NCI-H226 (cell line): ENCODE data around the gene SEC24B.
"Not testable (repeated sequence)": the region's sequence is repeated elsewhere in the genome, so short reads cannot be mapped to it uniquely, and the experiment has no call there.

Source experiments
- DNase-seq: peaks from one replicate; pipeline ENCODE4 v3.0.0-alpha.2; 2015

SEC24B gene

DNA sequence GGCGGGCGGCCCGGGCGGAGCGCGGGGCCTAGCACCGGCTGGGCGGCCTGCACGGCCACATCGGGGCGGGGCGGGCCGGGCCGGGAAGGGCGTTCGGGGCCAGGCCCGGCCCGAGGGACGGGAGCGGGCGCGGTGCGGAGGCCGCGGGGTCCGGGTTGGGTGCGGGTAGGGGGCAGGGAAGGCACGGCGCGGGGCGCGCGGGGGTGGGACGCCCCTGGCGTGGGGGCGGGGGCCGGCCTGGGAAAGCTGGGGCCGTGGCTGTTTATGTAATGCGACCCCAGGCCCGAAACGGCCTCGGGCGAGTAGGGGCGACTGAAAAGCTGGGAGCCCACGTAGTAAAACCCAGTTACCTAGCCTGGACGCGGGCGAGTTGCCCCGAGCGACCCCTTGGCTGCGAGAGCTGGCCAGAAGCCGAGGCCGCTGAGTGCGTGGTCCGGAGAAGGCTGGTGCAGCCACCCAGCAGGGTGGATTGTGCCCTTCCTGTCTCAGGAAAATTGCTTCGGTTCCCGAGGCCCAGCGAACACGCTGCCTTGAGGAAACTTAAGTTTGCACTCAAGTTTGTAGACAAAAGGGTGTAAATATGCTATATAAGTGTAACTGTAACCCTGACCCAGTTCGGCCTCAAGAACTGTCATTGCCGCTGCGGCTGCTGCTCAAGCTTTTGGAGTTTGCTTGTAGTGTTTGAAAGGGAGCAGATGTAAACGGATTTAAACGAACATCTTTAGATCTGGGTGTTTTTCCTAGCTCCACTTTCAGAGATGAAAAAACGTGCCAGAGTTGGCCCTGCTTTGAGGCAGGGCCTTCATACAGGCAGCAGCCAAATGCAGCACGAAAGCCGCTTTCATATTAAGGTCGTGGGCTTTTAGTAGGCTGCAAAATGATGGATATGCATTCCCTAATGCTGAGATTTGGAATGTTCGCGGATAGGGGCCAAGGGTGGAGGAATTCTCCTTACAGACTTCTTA, 674 bp downstream of the SEC24B start:
- peak; percentile 9 for DNase-seq

GRCh38 chr4:109435635-109436034, 2.0 kb downstream of the SEC24B start:
- DNase-seq, result no peak

DNA sequence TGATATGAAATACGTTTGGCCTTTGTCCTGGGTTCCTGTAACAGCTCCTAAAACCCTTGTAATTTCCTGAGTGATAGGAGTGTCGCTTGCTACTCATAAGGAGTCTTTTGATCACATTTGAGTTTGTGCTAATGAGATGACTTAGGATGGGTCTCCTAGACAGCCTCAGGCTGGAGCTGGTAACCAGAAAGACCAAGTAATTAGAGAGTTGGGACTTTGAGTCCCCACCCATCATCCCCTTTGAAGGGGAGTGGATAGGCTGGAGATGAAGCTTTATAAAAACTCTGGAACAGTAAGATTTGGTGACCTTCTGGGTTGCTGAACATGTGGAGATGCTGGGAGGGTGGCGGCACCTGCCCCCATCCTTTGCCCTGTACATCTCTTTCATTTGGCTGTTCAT, 2.9 kb downstream of the SEC24B start:
- DNase-seq, result no peak

DNA sequence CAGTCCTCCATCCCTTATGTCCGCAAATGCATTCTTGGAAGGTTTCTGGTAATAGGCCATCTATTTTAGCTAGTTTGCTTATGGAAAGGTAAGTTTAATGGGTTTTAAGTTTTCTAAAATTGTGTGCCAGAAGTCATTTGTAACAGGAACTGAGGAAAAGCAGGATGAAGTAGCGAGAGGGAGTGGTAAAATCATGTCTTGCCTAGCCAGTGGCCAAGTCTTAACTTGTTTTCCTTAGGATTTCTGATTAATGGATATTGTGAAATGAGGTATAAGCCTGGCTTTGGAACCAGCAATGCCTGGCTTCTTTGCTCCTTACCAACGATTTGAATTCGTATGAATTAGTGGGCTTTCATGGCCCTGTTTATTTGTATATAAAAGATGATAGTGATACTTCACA, 7.3 kb downstream of the SEC24B start:
- no peak for DNase-seq

GRCh38 chr4:109441862-109442458, 8.3 kb downstream of the SEC24B start:
- peak; percentile 35 for DNase-seq

- DNase-seq, result no peak
Measured at GRCh38 chr4:109444182-109444844, 10.7 kb downstream of the SEC24B start.

DNA sequence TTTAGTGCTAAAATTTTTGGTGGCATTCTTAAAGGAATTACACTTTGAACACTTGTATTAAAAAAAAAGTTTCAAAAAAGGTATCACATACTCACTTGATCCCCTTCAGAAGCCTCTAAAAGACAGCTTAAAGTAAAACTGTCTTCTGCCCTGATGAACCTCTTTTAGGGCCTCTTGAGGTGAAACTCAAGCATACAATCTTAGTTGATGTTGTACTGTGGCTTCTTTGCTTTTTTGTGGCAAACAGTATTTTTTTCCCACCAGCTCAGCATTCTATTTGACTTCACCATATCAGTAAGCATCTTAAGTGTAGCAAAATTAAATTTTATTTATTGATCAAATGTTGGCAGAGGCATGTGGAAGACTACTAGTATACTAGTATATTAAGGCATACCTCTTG, 13.7 kb downstream of the SEC24B start:
- no peak for DNase-seq

DNA sequence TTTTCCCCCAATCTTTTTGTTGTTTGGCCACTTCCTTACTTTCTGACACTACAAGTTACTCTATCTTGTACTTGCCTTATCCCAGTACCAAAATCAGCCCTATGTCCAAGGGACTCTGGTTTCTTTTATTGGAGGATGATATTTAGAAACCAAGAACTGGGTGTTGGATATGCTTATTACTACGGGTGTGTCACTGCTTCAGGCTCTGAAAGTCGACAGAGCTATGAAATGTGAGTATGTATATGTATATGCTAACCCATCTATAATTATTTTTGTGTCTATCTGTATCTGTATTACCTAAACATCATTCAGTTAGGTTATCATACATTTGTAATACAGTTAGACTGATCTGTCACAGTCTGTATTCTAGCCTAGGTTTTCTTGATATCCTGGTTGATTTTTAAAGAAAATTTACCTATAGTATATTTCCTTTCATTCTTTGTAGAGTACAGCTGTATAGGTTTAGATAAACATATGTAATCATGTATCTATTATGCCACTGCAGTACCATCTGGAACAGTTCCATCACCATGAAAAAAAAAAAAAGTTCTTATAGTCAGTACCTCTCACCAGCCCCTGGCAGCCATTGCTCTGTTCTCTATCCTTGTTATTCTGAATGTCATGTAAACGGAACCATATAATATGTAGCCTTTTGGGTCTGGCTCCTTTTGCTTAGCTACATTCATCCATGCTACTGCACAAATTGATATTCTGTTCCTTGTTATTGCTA, 18.1 kb downstream of the SEC24B start:
- no peak for DNase-seq

GRCh38 chr4:109453110-109453509, 19.5 kb downstream of the SEC24B start:
- DNase-seq, result not testable (repeated sequence)

DNA sequence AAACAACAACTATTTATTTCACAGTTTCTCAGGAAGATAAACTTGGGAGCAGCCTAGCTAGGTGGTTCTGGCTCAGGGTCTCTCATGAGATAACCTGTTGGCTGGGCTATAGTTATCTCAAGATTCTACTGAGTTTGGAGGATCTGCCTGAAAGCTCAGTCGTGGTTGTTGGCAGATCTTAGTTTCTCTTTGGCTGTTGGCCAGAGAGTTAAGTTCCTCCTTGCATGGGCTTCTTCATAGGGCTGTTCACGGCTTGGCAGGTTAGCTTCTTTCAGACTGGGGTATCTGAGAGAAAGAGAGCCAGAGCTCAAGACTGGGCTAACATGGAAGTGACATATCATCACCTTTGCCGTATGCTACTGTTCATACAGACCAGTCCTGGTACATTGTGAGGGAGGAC, 28.7 kb downstream of the SEC24B start:
- DNase-seq, result peak; percentile 18

DNA sequence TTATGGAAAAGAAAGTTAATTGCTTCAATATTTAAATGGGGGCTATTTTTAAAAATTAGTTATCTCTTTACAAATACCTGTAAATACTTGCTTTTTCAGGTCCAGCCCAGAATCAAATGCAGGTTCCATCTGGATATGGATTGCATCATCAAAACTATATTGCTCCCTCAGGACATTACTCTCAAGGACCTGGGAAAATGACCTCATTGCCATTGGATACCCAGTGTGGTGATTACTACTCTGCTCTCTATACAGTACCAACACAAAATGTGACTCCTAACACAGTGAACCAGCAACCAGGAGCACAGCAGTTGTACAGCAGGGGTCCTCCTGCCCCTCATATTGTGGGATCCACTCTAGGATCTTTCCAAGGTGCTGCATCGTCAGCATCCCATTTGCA, 29.2 kb downstream of the SEC24B start:
- no peak for DNase-seq

DNA sequence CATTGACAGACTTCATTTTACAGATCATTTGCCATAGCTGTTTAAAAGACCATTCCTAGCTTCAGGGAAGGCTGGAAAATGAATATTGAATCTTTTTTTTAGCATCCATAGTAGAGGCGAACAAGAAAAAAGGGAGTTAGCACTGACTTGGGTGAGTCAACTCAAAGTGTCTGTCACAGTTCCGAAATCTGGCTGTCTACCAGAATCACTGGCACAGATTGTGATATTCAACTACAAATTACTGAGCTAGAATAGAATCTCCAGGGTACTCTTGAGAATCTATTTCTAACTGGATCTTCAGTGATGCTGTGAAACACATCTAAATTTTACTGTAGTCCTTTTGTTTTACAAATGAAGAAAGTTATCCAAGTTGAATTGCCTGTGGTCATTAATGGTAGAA, 31.5 kb downstream of the SEC24B start:
- DNase-seq, result no peak

DNA sequence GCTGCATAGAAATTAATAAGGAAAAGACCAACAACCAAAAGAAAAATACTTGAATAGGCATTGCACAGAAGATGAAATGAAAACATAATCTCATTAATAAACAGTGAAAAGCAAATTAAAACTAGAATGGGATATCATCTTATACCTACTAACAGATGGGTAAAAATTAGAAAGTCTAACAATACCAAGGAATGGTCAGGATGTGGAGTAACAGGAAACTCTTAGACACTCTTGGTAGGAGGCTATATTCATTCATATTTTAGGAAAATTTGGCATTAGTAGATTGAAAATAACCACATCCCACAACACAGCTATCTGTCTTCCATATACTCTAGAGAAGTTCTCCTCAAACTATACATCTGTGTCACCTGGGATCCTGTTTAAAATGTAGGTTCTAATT, 36.3 kb downstream of the SEC24B start:
- no peak for DNase-seq

DNA sequence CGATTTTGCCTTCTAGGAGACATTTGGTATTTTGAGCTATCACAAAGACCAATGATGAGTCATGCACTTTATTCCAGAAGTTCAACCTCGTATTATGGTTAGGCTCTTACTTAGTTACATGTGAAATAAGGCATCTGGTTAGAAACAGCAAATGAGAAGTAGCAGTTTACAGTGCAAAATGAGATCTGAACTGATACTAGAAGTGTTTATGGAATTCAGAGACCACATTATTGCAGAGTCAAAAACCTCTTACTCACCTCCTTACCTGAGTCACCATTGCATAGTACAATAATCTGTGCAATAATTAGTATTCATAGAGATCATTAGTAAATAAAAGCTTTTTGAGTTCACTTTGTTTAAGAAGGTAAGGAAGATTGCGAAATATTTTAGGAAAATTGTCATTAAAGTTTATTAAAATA, 38.7 kb downstream of the SEC24B start:
- peak; percentile 80 for DNase-seq

GRCh38 chr4:109473824-109474223, 40.2 kb downstream of the SEC24B start:
- DNase-seq, result no peak

- DNase-seq, result no peak
Measured at GRCh38 chr4:109486007-109486406, 52.4 kb downstream of the SEC24B start.

GRCh38 chr4:109494563-109494962, 60.9 kb downstream of the SEC24B start:
- DNase-seq, result no peak

DNA sequence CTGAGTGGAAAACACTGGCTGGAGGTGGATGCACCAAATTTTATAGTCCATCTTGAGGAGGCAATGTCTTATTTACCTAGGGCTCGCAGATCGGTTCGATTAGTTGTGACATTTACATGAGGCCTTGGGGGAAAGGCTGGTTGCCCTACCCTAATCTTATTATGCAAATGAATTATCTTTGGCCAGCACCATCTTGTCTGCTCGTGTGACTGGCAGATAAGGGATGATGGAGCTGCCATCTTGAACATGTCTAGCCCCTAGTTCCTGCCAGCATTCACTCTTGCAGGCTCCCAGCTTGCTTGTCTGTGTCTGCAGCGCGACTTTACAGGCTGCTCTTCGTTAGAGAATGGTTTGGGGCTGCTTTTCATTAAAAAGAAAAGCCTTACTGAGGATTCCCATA, 61.9 kb downstream of the SEC24B start:
- DNase-seq, result no peak

DNA sequence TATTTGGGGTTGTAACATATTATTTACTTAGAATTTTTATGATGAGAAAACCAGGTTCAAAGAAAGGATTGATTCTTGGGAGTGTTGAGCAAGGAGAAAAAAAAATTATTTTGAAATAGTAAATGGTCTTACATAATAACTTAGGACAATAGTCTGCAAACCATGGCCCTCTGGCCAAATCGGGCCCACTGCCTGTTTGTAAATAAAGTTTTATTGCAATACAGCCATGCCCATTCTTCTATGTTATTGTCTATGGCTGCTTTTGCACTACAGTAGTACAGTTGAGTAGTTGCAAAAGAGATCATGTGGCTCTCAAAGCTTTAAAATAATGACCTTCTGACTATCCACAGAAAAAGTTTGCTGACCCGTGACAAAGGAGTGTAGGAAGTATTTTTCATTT, 63.3 kb downstream of the SEC24B start:
- DNase-seq, result no peak

GRCh38 chr4:109497511-109497910, 63.9 kb downstream of the SEC24B start:
- no peak for DNase-seq

GRCh38 chr4:109499513-109499912, 65.9 kb downstream of the SEC24B start:
- DNase-seq, result no peak

- no peak for DNase-seq
Measured at GRCh38 chr4:109506890-109507289, 73.3 kb downstream of the SEC24B start.

DNA sequence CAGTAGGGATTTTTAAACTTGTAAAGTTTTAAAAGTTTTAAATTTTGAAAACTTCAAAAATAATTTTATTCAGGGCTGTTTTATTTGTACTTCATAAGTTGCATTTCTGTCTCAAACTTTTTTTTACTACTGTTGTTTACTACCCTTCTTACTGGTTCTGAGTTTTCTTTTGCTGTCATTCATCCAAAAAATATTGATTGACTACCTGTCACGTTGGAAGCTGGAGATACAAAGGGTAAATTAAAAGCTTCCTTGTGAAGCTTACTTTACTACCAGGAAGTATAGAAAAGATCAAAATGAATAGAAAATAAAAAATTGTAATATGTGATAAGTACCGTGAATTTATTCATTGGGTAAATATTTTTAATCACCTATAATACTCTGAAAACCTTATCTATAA, 77.1 kb downstream of the SEC24B start:
- DNase-seq, result no peak
